Measurements from ENCODE around the gene MMRN2.
A peak's percentile ranks its signal among the peaks of the same experiment; 100 is the strongest.

The MMRN2 gene

DNA sequence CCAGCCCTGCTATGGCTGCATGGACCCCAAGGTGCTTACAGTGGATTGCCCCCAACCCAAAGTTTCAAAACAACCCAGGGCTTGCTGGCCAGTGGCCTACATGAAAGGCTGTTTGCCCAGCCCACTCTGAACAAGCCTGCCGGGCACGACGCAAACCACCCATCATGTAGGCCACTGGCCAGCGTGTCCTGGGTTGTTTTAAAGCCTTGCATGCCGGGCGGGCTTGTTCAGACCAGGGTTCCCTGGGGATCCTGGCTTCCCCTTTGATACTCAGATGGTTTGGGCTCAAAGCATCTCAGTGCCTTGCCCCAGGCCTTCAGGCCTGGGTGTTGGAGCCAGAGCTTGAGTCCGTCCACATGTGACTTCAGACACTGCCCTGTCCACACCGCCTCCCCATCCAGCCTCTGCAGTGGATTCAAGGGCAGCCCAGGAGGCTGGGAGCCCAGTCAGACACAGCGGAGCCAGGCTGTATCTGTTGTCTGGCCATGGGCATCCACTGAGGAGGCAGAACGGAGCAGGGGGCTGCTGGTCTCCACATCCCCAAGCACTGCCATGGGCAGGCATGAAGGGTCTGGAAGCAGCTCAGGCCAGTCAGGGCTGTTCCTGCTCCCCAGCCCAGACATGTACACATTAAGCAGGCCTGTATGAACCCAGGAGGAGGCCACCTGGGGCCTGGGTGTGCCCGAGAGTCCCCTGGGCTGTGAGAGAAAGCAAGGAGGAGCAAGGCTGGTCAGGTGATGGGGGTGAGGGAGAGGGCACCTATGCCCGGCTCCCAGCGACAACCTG is 6.8 kb upstream of the MMRN2 start:
- whole genome bisulfite sequencing: 92% methylated on average over 10 of the region's 13 CpGs
- no peaks in the 10 kb centered on the region for H3K9me3 ChIP-seq (ENCODE audit: control insufficient read depth, low read length)
- H3K4ac ChIP-seq (ENCODE audit: low read depth in 1 of 2, low read length in 2 of 2): no peak overlapping the region

GRCh38 chr10:86963341-86963919 is 6.0 kb upstream of the MMRN2 start:
- no peak overlapping the region for H4K8ac ChIP-seq (ENCODE audit: low read length)
- H3K4me1 ChIP-seq (ENCODE audit: control insufficient read depth, insufficient read depth, low read depth, low read length): peaks cover 31% of the 10 kb centered on the region
- H3K23ac ChIP-seq (ENCODE audit: low read length in 2 of 2): no peak overlapping the region
- H2BK12ac ChIP-seq (ENCODE audit: low read length in 2 of 2): no peak overlapping the region
- no peak overlapping the region for H2BK15ac ChIP-seq (ENCODE audit: low read depth, poor library complexity, severe bottlenecking)
- no peak overlapping the region for H3K18ac ChIP-seq (ENCODE audit: low read depth in 1 of 2, low read length in 2 of 2)
- H2BK5ac ChIP-seq (ENCODE audit: low read depth, low read length, poor library complexity, severe bottlenecking): no peak overlapping the region
- H3K36me3 ChIP-seq (ENCODE audit: control insufficient read depth in 1 of 2, insufficient read depth in 2 of 2, low read depth in 1 of 2, low read length in 2 of 2): peaks cover 0 to 3% of the 10 kb centered on the region in 2 experiments
- H2BK120ac ChIP-seq (ENCODE audit: low read depth, low read length): no peak overlapping the region
- H3K27ac ChIP-seq (ENCODE audit: low read length, poor library complexity, severe bottlenecking): no peak overlapping the region
- H3K27me3 ChIP-seq (ENCODE audit: control insufficient read depth in 1 of 2, insufficient read depth in 1 of 2, low read length in 2 of 2): no peaks in the 10 kb centered on the region
- H2AFZ ChIP-seq (ENCODE audit: low read depth, low read length): no peak overlapping the region
- no peaks in the 10 kb centered on the region for H3K9me3 ChIP-seq (ENCODE audit: control insufficient read depth, low read length)
- H3K4me2 ChIP-seq (ENCODE audit: low read length, poor library complexity, severe bottlenecking): no peak overlapping the region
- no peak overlapping the region for H2AK5ac ChIP-seq (ENCODE audit: low read length, severe bottlenecking)
- no peak overlapping the region for H3K14ac ChIP-seq (ENCODE audit: low read length in 2 of 2)
- WGBS: 92% methylated on average over 12 of the region's 12 CpGs
- no peak overlapping the region for H3K9ac ChIP-seq (ENCODE audit: low read length)
- no peak overlapping the region for H4K91ac ChIP-seq (ENCODE audit: low read length)
- no peak overlapping the region for H3K4me3 ChIP-seq (ENCODE audit: insufficient read depth in 1 of 2, low read depth in 1 of 2, low read length in 2 of 2)
- H3K79me1 ChIP-seq (replicated peaks; ENCODE audit: low read length, poor library complexity, severe bottlenecking): no peaks in the 10 kb centered on the region
- no peak overlapping the region for H3K4ac ChIP-seq (ENCODE audit: low read depth in 1 of 2, low read length in 2 of 2)
- DNase-seq: no peak

More for the DNA sequence above, 6.8 kb upstream of the MMRN2 start:
- Histone ChIP-seq H3K4me1 (ENCODE audit: control insufficient read depth, insufficient read depth, low read depth, low read length) (peaks cover 26% of the 10 kb centered on the region), H2BK15ac (ENCODE audit: low read depth, poor library complexity, severe bottlenecking) (no peak overlapping the region), H3K79me1 (replicated peaks; ENCODE audit: low read length, poor library complexity, severe bottlenecking) (no peaks in the 10 kb centered on the region), H2BK5ac (ENCODE audit: low read depth, low read length, poor library complexity, severe bottlenecking) (no peak overlapping the region), H3K36me3 (ENCODE audit: control insufficient read depth in 1 of 2, insufficient read depth in 2 of 2, low read depth in 1 of 2, low read length in 2 of 2) (peaks cover 0 to 3% of the 10 kb centered on the region in 2 experiments), H3K4me3 (ENCODE audit: insufficient read depth in 1 of 2, low read depth in 1 of 2, low read length in 2 of 2) (no peak overlapping the region), H3K27ac (ENCODE audit: low read length, poor library complexity, severe bottlenecking) (no peak overlapping the region), H4K8ac (ENCODE audit: low read length) (no peak overlapping the region), H3K23ac (ENCODE audit: low read length in 2 of 2) (no peak overlapping the region), H2BK120ac (ENCODE audit: low read depth, low read length) (peak overlapping the region; percentile 11), H3K4me2 (ENCODE audit: low read length, poor library complexity, severe bottlenecking) (no peak overlapping the region), H3K18ac (ENCODE audit: low read depth in 1 of 2, low read length in 2 of 2) (peak overlapping the region in 1 of 2 experiments; percentile 5), H3K27me3 (ENCODE audit: control insufficient read depth in 1 of 2, insufficient read depth in 1 of 2, low read length in 2 of 2) (no peaks in the 10 kb centered on the region), H4K91ac (ENCODE audit: low read length) (peak overlapping the region; percentile 30), H3K9ac (ENCODE audit: low read length) (no peak overlapping the region), H2AK5ac (ENCODE audit: low read length, severe bottlenecking) (no peak overlapping the region), H3K14ac (ENCODE audit: low read length in 2 of 2) (no peak overlapping the region), H2BK12ac (ENCODE audit: low read length in 2 of 2) (no peak overlapping the region), H2AFZ (ENCODE audit: low read depth, low read length) (no peak overlapping the region)
- DNase-seq: no peak

DNA sequence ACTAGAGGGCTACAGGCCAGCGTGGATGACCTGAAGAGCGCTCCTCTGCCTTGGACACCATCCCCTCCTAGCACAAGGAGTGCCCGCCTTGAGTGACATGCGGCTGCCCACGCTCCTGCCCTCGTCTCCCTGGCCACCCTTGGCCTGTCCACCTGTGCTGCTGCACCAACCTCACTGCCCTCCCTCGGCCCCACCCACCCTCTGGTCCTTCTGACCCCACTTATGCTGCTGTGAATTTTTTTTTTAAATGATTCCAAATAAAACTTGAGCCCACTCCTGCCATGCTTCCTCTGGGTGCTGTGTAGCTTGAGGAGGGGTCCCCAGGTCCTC is 5.5 kb upstream of the MMRN2 start:
- Histone ChIP-seq H3K27me3 (ENCODE audit: control insufficient read depth in 1 of 2, insufficient read depth in 1 of 2, low read length in 2 of 2) (no peaks in the 10 kb centered on the region), H3K4me1 (ENCODE audit: control insufficient read depth, insufficient read depth, low read depth, low read length) (peaks cover 31% of the 10 kb centered on the region), H3K9ac (ENCODE audit: low read length) (no peak overlapping the region), H2AK5ac (ENCODE audit: low read length, severe bottlenecking) (no peak overlapping the region), H3K4me3 (ENCODE audit: insufficient read depth in 1 of 2, low read depth in 1 of 2, low read length in 2 of 2) (no peak overlapping the region), H3K27ac (ENCODE audit: low read length, poor library complexity, severe bottlenecking) (no peak overlapping the region), H2BK15ac (ENCODE audit: low read depth, poor library complexity, severe bottlenecking) (no peak overlapping the region), H2BK12ac (ENCODE audit: low read length in 2 of 2) (no peak overlapping the region), H3K14ac (ENCODE audit: low read length in 2 of 2) (no peak overlapping the region), H3K18ac (ENCODE audit: low read depth in 1 of 2, low read length in 2 of 2) (peak overlapping the region in 1 of 2 experiments; percentile 11), H3K4me2 (ENCODE audit: low read length, poor library complexity, severe bottlenecking) (no peak overlapping the region), H4K8ac (ENCODE audit: low read length) (no peak overlapping the region), H2AFZ (ENCODE audit: low read depth, low read length) (no peak overlapping the region), H3K4ac (ENCODE audit: low read depth in 1 of 2, low read length in 2 of 2) (no peak overlapping the region), H4K91ac (ENCODE audit: low read length) (peak overlapping the region; percentile 52), H3K36me3 (ENCODE audit: control insufficient read depth in 1 of 2, insufficient read depth in 2 of 2, low read depth in 1 of 2, low read length in 2 of 2) (peaks cover 0 to 1% of the 10 kb centered on the region in 2 experiments), H3K79me1 (replicated peaks; ENCODE audit: low read length, poor library complexity, severe bottlenecking) (no peaks in the 10 kb centered on the region), H3K23ac (ENCODE audit: low read length in 2 of 2) (no peak overlapping the region), H2BK120ac (ENCODE audit: low read depth, low read length) (no peak overlapping the region), H2BK5ac (ENCODE audit: low read depth, low read length, poor library complexity, severe bottlenecking) (no peak overlapping the region), H3K9me3 (ENCODE audit: control insufficient read depth, low read length) (no peaks in the 10 kb centered on the region)
- WGBS: 93% methylated on average over 7 of the region's 7 CpGs
- DNase-seq: no peak

DNA sequence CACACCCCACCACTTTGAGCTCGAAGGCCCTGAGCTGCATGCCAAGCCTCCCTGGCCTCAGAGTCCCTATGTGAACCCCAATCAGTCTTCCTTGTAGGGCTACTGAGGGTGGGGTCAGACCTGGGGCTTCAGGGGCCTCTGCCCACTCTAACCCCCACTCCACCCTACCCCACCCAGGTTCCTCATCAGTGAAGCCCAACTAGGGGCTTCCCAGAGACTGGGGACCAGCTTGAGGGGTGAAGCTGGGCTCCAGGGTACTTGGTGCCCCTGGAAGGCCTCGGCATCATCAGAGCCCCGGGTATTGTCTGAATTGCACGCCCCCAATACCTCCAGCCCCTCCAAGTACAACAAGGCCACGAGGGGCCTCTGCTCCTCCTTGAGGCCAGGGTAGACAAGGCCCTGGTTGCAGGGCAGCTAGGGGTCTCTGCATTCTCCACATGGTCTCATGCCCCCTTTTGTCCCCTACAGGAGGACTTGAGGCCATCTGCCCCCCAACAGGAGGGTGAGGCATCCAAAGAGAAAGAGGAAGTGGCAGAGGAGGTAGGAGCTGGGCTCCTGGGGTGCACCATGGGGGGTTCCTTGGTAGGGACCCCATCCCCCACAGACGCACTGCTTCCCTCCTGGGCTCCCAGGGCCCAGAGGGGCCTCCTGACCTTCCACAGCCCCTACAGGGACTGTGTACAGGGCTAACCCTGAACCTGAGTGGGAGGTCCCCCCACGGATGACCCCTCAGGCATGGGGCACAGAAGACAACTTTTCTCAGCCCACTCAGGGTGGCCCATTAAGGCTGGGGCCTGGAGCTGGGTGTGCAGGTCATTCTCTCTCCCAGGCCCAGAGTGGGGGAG is 4.9 kb upstream of the MMRN2 start:
- no peak overlapping the region for H2AFZ ChIP-seq (ENCODE audit: low read depth, low read length)
- DNase-seq: no peak
- no peaks in the 10 kb centered on the region for H3K27me3 ChIP-seq (ENCODE audit: control insufficient read depth in 1 of 2, insufficient read depth in 1 of 2, low read length in 2 of 2)
- H3K4me3 ChIP-seq (ENCODE audit: insufficient read depth in 1 of 2, low read depth in 1 of 2, low read length in 2 of 2): no peak overlapping the region
- no peak overlapping the region for H2BK120ac ChIP-seq (ENCODE audit: low read depth, low read length)
- no peak overlapping the region for H3K4me2 ChIP-seq (ENCODE audit: low read length, poor library complexity, severe bottlenecking)
- H3K14ac ChIP-seq (ENCODE audit: low read length in 2 of 2): no peak overlapping the region
- 90% methylated on average over 6 of the region's 7 CpGs for WGBS
- H3K23ac ChIP-seq (ENCODE audit: low read length in 2 of 2): no peak overlapping the region
- no peak overlapping the region for H2AK5ac ChIP-seq (ENCODE audit: low read length, severe bottlenecking)
- no peak overlapping the region for H4K8ac ChIP-seq (ENCODE audit: low read length)
- H2BK5ac ChIP-seq (ENCODE audit: low read depth, low read length, poor library complexity, severe bottlenecking): no peak overlapping the region
- H3K27ac ChIP-seq (ENCODE audit: low read length, poor library complexity, severe bottlenecking): no peak overlapping the region
- H3K9ac ChIP-seq (ENCODE audit: low read length): no peak overlapping the region
- H3K4ac ChIP-seq (ENCODE audit: low read depth in 1 of 2, low read length in 2 of 2): no peak overlapping the region
- H2BK15ac ChIP-seq (ENCODE audit: low read depth, poor library complexity, severe bottlenecking): peak overlapping the region; percentile 44
- peak overlapping the region in 1 of 2 experiments; percentile 13 for H3K18ac ChIP-seq (ENCODE audit: low read depth in 1 of 2, low read length in 2 of 2)
- no peaks in the 10 kb centered on the region for H3K9me3 ChIP-seq (ENCODE audit: control insufficient read depth, low read length)
- no peak overlapping the region for H2BK12ac ChIP-seq (ENCODE audit: low read length in 2 of 2)
- H3K4me1 ChIP-seq (ENCODE audit: control insufficient read depth, insufficient read depth, low read depth, low read length): peaks cover 31% of the 10 kb centered on the region
- H3K79me1 ChIP-seq (replicated peaks; ENCODE audit: low read length, poor library complexity, severe bottlenecking): no peaks in the 10 kb centered on the region
- H3K36me3 ChIP-seq (ENCODE audit: control insufficient read depth in 1 of 2, insufficient read depth in 2 of 2, low read depth in 1 of 2, low read length in 2 of 2): no peaks in the 10 kb centered on the region
- peak overlapping the region; percentile 64 for H4K91ac ChIP-seq (ENCODE audit: low read length)

All from mesenchymal stem cell (in vitro differentiated cells and primary cell).